ENCODE measurements around the gene AGFG1.
"Not testable (repeated sequence)": the region's sequence is repeated elsewhere in the genome, so short reads cannot be mapped to it uniquely, and the experiment has no call there.

AGFG1 gene

DNA sequence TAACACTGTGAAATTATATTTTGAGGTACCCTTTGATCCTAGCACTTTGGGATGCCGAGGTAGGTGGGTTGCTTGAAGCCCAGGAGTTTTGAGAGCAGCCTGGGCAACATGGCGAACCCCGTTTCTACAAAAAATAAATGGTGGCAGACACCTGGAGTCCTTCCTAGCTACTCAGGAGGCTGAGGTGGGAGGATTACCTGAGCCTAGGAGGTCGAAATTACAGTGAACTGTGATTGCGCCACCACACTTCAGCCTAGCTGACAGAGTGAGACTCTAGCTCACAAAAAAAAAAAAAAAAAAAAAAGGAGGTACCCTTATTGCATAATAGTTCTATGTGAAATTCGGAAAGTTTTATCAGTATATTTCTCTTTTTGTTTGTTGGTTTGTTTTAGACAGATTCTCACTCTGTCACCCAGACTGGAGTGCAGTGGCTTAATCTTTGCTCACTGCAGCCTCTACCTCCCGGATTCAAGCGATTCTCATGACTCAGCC is 67.6 kb downstream of the AGFG1 start:
- Histone ChIP-seq H3K9ac (ENCODE audit: low read depth, low read length) (no peak overlapping the region), H3K27ac (ENCODE audit: low read depth, low read length) (no peak overlapping the region), H3K4me1 (ENCODE audit: control insufficient read depth, insufficient read depth, low read length) (no peaks in the 10 kb centered on the region), H3K36me3 (ENCODE audit: control insufficient read depth, insufficient read depth, low read length) (peaks cover 55% of the 10 kb centered on the region), H3K4me3 (ENCODE audit: low read depth, low read length) (no peak overlapping the region), H3K27me3 (ENCODE audit: control insufficient read depth, insufficient read depth, low read length) (no peaks in the 10 kb centered on the region), H3K9me3 (ENCODE audit: control insufficient read depth, insufficient read depth, low read length) (peaks cover 5% of the 10 kb centered on the region; the same call in 1 of the 2 replicates)

DNA sequence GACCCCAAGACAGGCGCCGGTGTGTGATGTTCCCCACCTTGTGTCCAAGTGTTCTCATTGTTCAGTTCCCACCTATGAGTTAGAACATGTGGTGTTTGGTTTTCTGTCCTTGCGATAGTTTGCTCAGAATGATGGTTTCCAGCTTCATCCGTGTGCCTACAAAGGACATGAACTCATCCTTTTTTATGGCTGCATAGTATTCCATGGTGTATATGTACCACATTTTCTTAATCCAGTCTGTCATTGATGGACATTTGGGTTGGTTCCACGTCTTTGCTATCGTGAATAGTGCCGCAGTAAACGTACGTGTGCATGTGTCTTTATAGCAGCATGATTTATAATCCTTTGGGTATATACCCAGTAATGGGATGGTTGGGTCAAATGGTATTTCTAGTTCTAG is 68.4 kb downstream of the AGFG1 start:
- peaks cover 54% of the 10 kb centered on the region for H3K36me3 ChIP-seq (ENCODE audit: control insufficient read depth, insufficient read depth, low read length)
- H3K27me3 ChIP-seq (ENCODE audit: control insufficient read depth, insufficient read depth, low read length); H3K4me1 ChIP-seq (ENCODE audit: control insufficient read depth, insufficient read depth, low read length); H3K9ac ChIP-seq (ENCODE audit: low read depth, low read length); H3K27ac ChIP-seq (ENCODE audit: low read depth, low read length); H3K9me3 ChIP-seq (ENCODE audit: control insufficient read depth, insufficient read depth, low read length); H3K4me3 ChIP-seq (ENCODE audit: low read depth, low read length): not testable (repeated sequence)

DNA sequence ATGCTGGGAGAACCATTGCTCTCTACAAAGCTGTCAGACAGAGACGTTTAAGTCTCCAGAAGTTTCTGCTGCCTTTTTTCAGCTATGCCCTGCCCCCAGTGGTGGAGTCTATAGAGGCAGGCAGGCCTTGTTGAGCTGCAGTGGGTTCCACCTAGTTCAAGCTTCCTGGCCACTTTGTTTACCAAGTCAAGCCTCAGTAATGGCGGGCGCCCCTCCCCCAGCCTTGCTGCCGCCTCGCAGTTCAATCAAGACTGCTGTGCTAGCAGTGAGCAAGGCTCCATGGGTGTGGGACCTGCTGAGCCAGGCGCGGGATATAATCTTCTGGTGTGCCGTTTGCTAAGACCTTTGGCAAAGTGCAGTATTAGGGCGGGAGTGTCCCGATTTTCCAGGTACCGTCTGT is 74.0 kb downstream of the AGFG1 start:
- no peaks in the 10 kb centered on the region for H3K4me1 ChIP-seq (ENCODE audit: control insufficient read depth, insufficient read depth, low read length)
- peaks cover 14% of the 10 kb centered on the region; the same call in 1 of the 2 replicates for H3K9me3 ChIP-seq (ENCODE audit: control insufficient read depth, insufficient read depth, low read length)
- no peak overlapping the region for H3K4me3 ChIP-seq (ENCODE audit: low read depth, low read length)
- H3K27me3 ChIP-seq (ENCODE audit: control insufficient read depth, insufficient read depth, low read length) = no peaks in the 10 kb centered on the region
- H3K27ac ChIP-seq (ENCODE audit: low read depth, low read length) = no peak overlapping the region
- H3K9ac ChIP-seq (ENCODE audit: low read depth, low read length) = no peak overlapping the region
- peaks cover 47% of the 10 kb centered on the region for H3K36me3 ChIP-seq (ENCODE audit: control insufficient read depth, insufficient read depth, low read length)

DNA sequence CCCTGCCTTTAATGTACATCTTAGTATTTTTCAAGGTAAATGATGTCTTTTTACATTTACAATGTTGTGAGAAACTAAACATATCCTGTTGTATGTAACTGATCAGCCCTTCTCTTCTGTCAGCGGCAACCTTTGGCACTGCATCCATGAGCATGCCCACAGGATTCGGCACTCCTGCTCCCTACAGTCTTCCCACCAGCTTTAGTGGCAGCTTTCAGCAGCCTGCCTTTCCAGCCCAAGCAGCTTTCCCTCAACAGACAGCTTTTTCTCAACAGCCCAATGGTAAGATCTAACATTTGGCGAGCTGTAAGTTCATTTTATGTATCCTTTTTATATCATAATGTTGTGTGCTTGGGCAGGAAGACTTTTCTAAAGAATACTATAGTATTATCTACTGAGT is 79.9 kb downstream of the AGFG1 start:
- Histone ChIP-seq H3K27ac (ENCODE audit: low read depth, low read length) (no peak overlapping the region), H3K27me3 (ENCODE audit: control insufficient read depth, insufficient read depth, low read length) (no peaks in the 10 kb centered on the region), H3K4me3 (ENCODE audit: low read depth, low read length) (no peak overlapping the region), H3K9ac (ENCODE audit: low read depth, low read length) (no peak overlapping the region), H3K4me1 (ENCODE audit: control insufficient read depth, insufficient read depth, low read length) (no peaks in the 10 kb centered on the region), H3K36me3 (ENCODE audit: control insufficient read depth, insufficient read depth, low read length) (peaks cover 82% of the 10 kb centered on the region), H3K9me3 (ENCODE audit: control insufficient read depth, insufficient read depth, low read length) (no peaks in the 10 kb centered on the region)

DNA sequence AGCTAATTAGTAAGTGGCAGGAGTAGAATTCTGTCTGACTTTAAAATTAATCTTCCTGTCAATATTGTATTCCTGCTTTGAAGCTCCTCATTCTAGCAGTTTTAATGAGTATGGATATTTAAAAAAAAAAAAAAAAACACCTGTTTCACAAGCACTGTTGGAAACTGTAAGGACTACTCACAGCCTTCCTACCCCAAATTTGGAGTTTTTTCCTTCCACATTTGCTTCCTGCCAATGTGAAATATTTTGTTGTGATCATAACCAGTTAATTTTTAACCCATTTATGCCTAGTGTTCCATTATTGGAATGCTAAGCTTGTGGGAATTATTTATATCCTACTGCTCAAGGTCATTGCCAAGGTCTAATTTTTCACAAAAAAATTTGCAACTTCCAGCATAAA is 90.6 kb downstream of the AGFG1 start:
- no peaks in the 10 kb centered on the region for H3K4me1 ChIP-seq (ENCODE audit: control insufficient read depth, insufficient read depth, low read length)
- no peak overlapping the region for H3K27ac ChIP-seq (ENCODE audit: low read depth, low read length)
- H3K27me3 ChIP-seq (ENCODE audit: control insufficient read depth, insufficient read depth, low read length) = no peaks in the 10 kb centered on the region
- no peak overlapping the region for H3K9ac ChIP-seq (ENCODE audit: low read depth, low read length)
- no peaks in the 10 kb centered on the region for H3K9me3 ChIP-seq (ENCODE audit: control insufficient read depth, insufficient read depth, low read length)
- peaks cover 9% of the 10 kb centered on the region for H3K36me3 ChIP-seq (ENCODE audit: control insufficient read depth, insufficient read depth, low read length)
- no peak overlapping the region for H3K4me3 ChIP-seq (ENCODE audit: low read depth, low read length)

DNA sequence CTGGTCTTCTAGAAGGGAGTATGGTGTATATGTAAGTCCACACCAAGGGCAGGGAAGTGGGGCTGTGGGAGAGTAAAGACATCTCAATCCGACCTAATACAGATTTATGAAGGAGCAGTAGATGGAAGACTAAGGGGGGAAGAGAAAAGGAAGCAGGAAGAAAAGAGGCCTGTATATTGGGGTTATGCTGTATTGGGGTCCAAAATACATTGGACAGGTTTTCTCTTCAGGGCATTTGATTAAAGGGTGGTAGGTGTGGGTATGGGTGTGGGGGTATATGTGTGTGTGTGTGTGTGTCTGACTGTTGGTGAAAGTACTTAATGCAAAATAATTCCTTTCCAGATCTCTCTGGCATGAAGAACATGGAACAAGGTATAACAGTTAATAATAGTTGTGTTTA is 93.1 kb downstream of the AGFG1 start:
- Histone ChIP-seq H3K4me1 (ENCODE audit: control insufficient read depth, insufficient read depth, low read length) (peaks cover under 1% of the 10 kb centered on the region; the same call in 1 of the 2 replicates), H3K36me3 (ENCODE audit: control insufficient read depth, insufficient read depth, low read length) (no peaks in the 10 kb centered on the region; the same call in 1 of the 2 replicates), H3K27ac (ENCODE audit: low read depth, low read length) (no peak overlapping the region), H3K9me3 (ENCODE audit: control insufficient read depth, insufficient read depth, low read length) (no peaks in the 10 kb centered on the region), H3K27me3 (ENCODE audit: control insufficient read depth, insufficient read depth, low read length) (no peaks in the 10 kb centered on the region), H3K9ac (ENCODE audit: low read depth, low read length) (no peak overlapping the region), H3K4me3 (ENCODE audit: low read depth, low read length) (no peak overlapping the region)

DNA sequence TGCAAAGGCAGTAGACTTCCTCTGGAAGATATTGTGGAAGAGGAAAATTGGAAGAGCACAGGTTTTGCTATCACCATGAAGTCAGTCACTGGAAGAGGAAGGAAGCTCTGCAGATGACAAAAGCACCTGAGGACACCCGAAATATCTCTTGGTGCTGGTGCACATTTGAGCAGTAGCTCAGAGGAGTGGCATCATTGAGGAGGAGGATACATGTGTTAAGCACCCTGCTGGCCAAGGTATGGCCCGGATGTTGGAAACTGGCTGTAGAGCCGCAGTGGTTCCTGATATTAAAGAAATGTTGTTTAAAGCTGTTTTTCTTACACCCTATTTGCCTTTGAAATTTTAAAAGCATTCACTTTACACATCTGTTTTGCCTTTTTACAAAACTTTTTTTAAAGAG is 94.1 kb downstream of the AGFG1 start:
- Histone ChIP-seq H3K36me3 (ENCODE audit: control insufficient read depth, insufficient read depth, low read length) (no peaks in the 10 kb centered on the region), H3K27ac (ENCODE audit: low read depth, low read length) (no peak overlapping the region), H3K4me3 (ENCODE audit: low read depth, low read length) (no peak overlapping the region), H3K9ac (ENCODE audit: low read depth, low read length) (no peak overlapping the region), H3K9me3 (ENCODE audit: control insufficient read depth, insufficient read depth, low read length) (no peaks in the 10 kb centered on the region), H3K27me3 (ENCODE audit: control insufficient read depth, insufficient read depth, low read length) (no peaks in the 10 kb centered on the region), H3K4me1 (ENCODE audit: control insufficient read depth, insufficient read depth, low read length) (peaks cover 8% of the 10 kb centered on the region; the same call in 1 of the 2 replicates)

DNA sequence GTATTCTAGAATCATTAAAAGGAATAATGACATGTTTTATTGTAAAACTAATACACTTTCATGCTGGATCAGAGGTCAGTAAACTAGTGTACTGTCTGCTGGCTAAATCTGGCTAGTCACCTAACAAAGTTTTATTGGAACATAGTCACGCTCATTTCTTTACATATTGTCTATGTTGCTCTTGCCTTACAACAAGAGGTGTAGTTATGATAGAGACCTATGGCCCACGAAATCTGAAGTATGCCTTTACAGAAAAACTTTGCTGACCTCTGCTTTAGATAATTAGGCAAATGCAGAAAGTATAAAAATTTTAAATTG is 96.9 kb downstream of the AGFG1 start:
- Histone ChIP-seq H3K9me3 (ENCODE audit: control insufficient read depth, insufficient read depth, low read length) (no peaks in the 10 kb centered on the region), H3K9ac (ENCODE audit: low read depth, low read length) (no peak overlapping the region), H3K4me3 (ENCODE audit: low read depth, low read length) (no peak overlapping the region), H3K4me1 (ENCODE audit: control insufficient read depth, insufficient read depth, low read length) (peaks cover 8% of the 10 kb centered on the region; the same call in 1 of the 2 replicates), H3K27ac (ENCODE audit: low read depth, low read length) (no peak overlapping the region), H3K27me3 (ENCODE audit: control insufficient read depth, insufficient read depth, low read length) (no peaks in the 10 kb centered on the region), H3K36me3 (ENCODE audit: control insufficient read depth, insufficient read depth, low read length) (no peaks in the 10 kb centered on the region)

DNA sequence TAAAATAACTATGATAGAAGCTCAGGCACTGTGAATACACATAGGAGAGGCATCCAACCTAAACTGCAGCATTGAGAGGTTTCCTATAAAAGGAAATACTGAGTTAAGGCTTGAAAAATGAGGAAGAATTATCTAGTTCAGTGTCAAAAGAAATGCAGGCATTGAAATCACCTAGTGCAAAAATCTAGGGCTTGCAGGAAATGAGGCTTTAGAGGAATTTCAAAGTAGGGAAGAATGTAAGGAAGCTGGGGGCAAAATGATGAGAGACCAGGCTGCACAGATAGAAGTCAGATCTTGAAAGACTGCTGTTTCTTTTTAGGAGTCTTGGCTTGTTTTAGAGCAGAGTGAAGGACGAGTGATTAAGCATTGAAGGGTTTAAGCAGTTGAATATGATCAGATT is 98.7 kb downstream of the AGFG1 start:
- Histone ChIP-seq H3K4me1 (ENCODE audit: control insufficient read depth, insufficient read depth, low read length) (peaks cover 8% of the 10 kb centered on the region; the same call in 1 of the 2 replicates), H3K4me3 (ENCODE audit: low read depth, low read length) (no peak overlapping the region), H3K27ac (ENCODE audit: low read depth, low read length) (no peak overlapping the region), H3K9me3 (ENCODE audit: control insufficient read depth, insufficient read depth, low read length) (no peaks in the 10 kb centered on the region), H3K9ac (ENCODE audit: low read depth, low read length) (no peak overlapping the region), H3K27me3 (ENCODE audit: control insufficient read depth, insufficient read depth, low read length) (no peaks in the 10 kb centered on the region), H3K36me3 (ENCODE audit: control insufficient read depth, insufficient read depth, low read length) (no peaks in the 10 kb centered on the region)

DNA sequence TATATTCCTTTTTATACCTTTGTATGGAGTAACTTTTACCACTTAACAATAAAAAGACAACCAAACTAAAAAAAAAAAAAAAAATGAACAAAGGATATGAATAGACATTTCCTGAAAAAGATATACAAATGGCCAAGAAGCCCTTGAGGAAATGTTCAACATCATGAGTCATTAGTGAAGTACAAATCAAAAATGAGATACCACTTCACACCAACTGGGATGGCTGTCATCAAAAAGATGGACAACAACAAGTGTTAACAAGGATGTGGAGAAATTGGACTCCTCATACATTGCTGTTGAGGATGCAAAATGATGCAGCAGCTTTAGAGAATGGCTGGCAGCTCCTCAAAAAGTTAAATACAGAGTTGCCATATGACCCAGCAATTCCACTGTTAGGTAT is 104.2 kb downstream of the AGFG1 start:
- Histone ChIP-seq H3K4me3 (ENCODE audit: low read depth, low read length) (no peak overlapping the region), H3K36me3 (ENCODE audit: control insufficient read depth, insufficient read depth, low read length) (no peaks in the 10 kb centered on the region), H3K9me3 (ENCODE audit: control insufficient read depth, insufficient read depth, low read length) (no peaks in the 10 kb centered on the region), H3K4me1 (ENCODE audit: control insufficient read depth, insufficient read depth, low read length) (peaks cover 9% of the 10 kb centered on the region), H3K9ac (ENCODE audit: low read depth, low read length) (no peak overlapping the region), H3K27me3 (ENCODE audit: control insufficient read depth, insufficient read depth, low read length) (no peaks in the 10 kb centered on the region), H3K27ac (ENCODE audit: low read depth, low read length) (no peak overlapping the region)

DNA sequence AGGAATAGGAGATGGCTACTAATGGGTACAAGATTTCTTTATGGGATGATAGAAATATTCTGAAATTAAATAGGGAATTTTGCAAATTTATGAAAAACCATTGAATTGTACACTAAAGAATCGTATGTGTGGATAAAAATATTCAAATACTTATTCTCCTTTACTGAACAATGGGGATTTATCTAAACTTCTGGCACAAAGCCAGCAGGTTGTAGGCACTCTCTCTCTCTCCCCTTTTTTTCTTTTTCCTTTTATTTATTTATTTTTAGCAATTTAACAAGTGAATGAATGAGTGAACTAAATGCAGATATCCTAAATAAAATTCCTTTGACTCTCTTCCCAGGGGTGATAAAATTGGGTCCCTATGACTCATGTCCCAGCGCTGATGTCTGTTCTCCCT is 104.9 kb downstream of the AGFG1 start:
- Histone ChIP-seq H3K4me1 (ENCODE audit: control insufficient read depth, insufficient read depth, low read length) (peaks cover 9% of the 10 kb centered on the region), H3K9ac (ENCODE audit: low read depth, low read length) (no peak overlapping the region), H3K36me3 (ENCODE audit: control insufficient read depth, insufficient read depth, low read length) (no peaks in the 10 kb centered on the region), H3K4me3 (ENCODE audit: low read depth, low read length) (no peak overlapping the region), H3K27ac (ENCODE audit: low read depth, low read length) (peak overlapping the region; percentile 18), H3K9me3 (ENCODE audit: control insufficient read depth, insufficient read depth, low read length) (no peaks in the 10 kb centered on the region), H3K27me3 (ENCODE audit: control insufficient read depth, insufficient read depth, low read length) (no peaks in the 10 kb centered on the region)

DNA sequence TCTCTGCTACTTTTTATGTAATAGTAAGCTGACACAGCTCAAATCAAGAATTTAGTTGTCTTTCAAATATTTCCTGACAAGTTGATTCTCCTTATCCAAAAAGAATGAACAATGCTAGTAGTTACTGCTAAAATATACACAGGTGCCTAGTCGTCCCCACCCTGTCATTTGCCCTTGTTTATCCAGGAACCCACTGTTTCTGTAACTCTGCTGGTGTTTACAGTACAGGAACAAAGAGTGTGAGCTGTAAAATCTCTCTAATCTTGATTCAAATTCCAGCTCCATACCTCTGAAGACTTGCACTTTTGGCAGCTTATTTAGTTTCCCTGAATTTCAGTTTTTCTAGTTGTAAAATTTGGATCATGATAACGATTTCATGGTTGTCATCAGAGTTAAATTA is 105.6 kb downstream of the AGFG1 start:
- Histone ChIP-seq H3K36me3 (ENCODE audit: control insufficient read depth, insufficient read depth, low read length) (no peaks in the 10 kb centered on the region), H3K4me3 (ENCODE audit: low read depth, low read length) (no peak overlapping the region), H3K9me3 (ENCODE audit: control insufficient read depth, insufficient read depth, low read length) (peaks cover 7% of the 10 kb centered on the region), H3K9ac (ENCODE audit: low read depth, low read length) (no peak overlapping the region), H3K27ac (ENCODE audit: low read depth, low read length) (no peak overlapping the region), H3K4me1 (ENCODE audit: control insufficient read depth, insufficient read depth, low read length) (peaks cover 9% of the 10 kb centered on the region), H3K27me3 (ENCODE audit: control insufficient read depth, insufficient read depth, low read length) (no peaks in the 10 kb centered on the region)
